Transverse colon (tissue), 3 donors: Measurements from ENCODE around the gene SLC6A7.

Experiments
- CTCF ChIP-seq, 5 experiments: fragments of 200-600 bp in 3 of 5; fragments of 450-650 bp in 2 of 5; sonication (generic) in 3 of 5; IDR thresholded peaks; 1 replicate in 2 of 5; 2 replicates in 3 of 5; pipeline ENCODE4 v1.5.1; 2016 to 2017; ENCODE audit warnings: antibody characterized with exemption in 5 of 5, inconsistent platforms in 3 of 5, mild to moderate bottlenecking in 2 of 5, moderate library complexity in 1 of 5
- POLR2A ChIP-seq: fragments of 450-650 bp; IDR thresholded peaks from one replicate; pipeline ENCODE4 v1.6.1; 2016; ENCODE audit warnings: antibody characterized with exemption, mild to moderate bottlenecking, moderate library complexity

- no peak for TF ChIP-seq POLR2A
- no peak for TF ChIP-seq CTCF (IDR thresholded peaks at IDR 0.05)
These were observed 59.9 kb downstream of the SLC6A7 start for GRCh38 chr5:150249744-150250143.
